Endothelial cell of umbilical vein (primary cell): ENCODE results near the gene TUFT1. TPM values are rescaled to one million over a fixed set of nuclear protein-coding genes. Genes with fewer than 3 reads are reported as not detected.

Experiments used
- BruUV-seq: library from RNA; stranded (reverse); fragments of 400-500 nt; replicated peaks from 2 replicates; lab custom pipeline; 2021; lab: Mats Ljungman, UMichigan
- CTCF ChIA-PET: fragments of 300-600, 350-600 bp; sonication (Branson Sonifier 250); formaldehyde crosslinking; loops from one replicate; lab custom pipeline; 2021; ENCODE audit warnings: antibody characterized with exemption, inconsistent platforms; lab: Charles Lee
- POLR2A ChIA-PET: fragments of 300-600, 350-600 bp; sonication (Branson Sonifier 250); formaldehyde crosslinking; loops from one replicate; lab custom pipeline; 2021; ENCODE audit warnings: antibody characterized with exemption, inconsistent platforms; lab: Charles Lee
- DNase-seq: peaks from one replicate; pipeline ENCODE4 v3.0.0-alpha.2; 2011; ENCODE audit warnings: low read depth, low spot score
- FAIRE-seq: peaks from 2 replicates; lab custom pipeline; 2011; peaks lifted over from hg19 to GRCh38; lab: Jason Lieb, UNC
- H2AFZ ChIP-seq: 2 replicates; pipeline ENCODE4 v1.6.0; 2012; ENCODE audit warnings: low read depth, low read length, control low read depth, inconsistent platforms
- H3K27ac ChIP-seq: 2 replicates; pipeline ENCODE4 v1.5.1; 2011; ENCODE audit warnings: low read depth, mild to moderate bottlenecking, control low read depth, low read length, moderate library complexity; ENCODE audit not compliant: insufficient read depth
- H3K27me3 ChIP-seq, 2 experiments: 2 replicates each; pipeline versions ENCODE4 v1.6.0 to v1.6.1; 2011; ENCODE audit warnings: low read length in 2 of 2, mixed read lengths in 1 of 2; ENCODE audit not compliant: control insufficient read depth in 2 of 2, insufficient read depth in 2 of 2
- H3K36me3 ChIP-seq, 2 experiments: 2 replicates in 1 of 2; 3 replicates in 1 of 2; pipeline ENCODE4 v1.5.1; 2011; ENCODE audit warnings: low read length in 2 of 2, mild to moderate bottlenecking in 1 of 2, moderate library complexity in 1 of 2; ENCODE audit not compliant: control insufficient read depth in 2 of 2, insufficient read depth in 2 of 2; ENCODE audit errors: extremely low read depth in 1 of 2
- H3K4me1 ChIP-seq: 3 replicates; pipeline ENCODE4 v1.5.1; 2011; ENCODE audit warnings: mild to moderate bottlenecking, low read length; ENCODE audit not compliant: control insufficient read depth, insufficient read depth; ENCODE audit errors: extremely low read depth
- H3K4me2 ChIP-seq: 2 replicates; pipeline ENCODE4 v1.6.1; 2011; ENCODE audit warnings: low read length, control low read depth, mixed read lengths; ENCODE audit not compliant: insufficient read depth
- H3K4me3 ChIP-seq, 3 experiments: fragments of 200-600 bp in 1 of 3; sonication (generic), shearing (Covaris generic) in 1 of 3; replicated peaks in 1 of 3; 2 replicates each; pipeline ENCODE4 v1.5.1; 2011 to 2016; ENCODE audit warnings: control low read depth in 3 of 3, low read length in 3 of 3, mild to moderate bottlenecking in 2 of 3, inconsistent platforms in 1 of 3, low read depth in 1 of 3, moderate library complexity in 1 of 3; ENCODE audit not compliant: insufficient read depth in 1 of 3
- H3K79me2 ChIP-seq: 2 replicates; pipeline ENCODE4 v1.6.0; 2012; ENCODE audit warnings: low read length, inconsistent platforms; ENCODE audit not compliant: control insufficient read depth, insufficient read depth
- H3K9ac ChIP-seq: replicated peaks from 2 replicates; pipeline ENCODE3; 2011; ENCODE audit warnings: low read length, control low read depth; ENCODE audit not compliant: insufficient read depth; ENCODE audit errors: extremely low read depth
- H3K9me1 ChIP-seq: replicated peaks from 3 replicates; pipeline ENCODE4 v1.6.0; 2011; ENCODE audit warnings: mild to moderate bottlenecking, low read length; ENCODE audit not compliant: control insufficient read depth, insufficient read depth; ENCODE audit errors: extremely low read depth
- H3K9me3 ChIP-seq: replicated peaks from 2 replicates; pipeline ENCODE4 v1.5.1; 2012; ENCODE audit warnings: low read length, inconsistent platforms; ENCODE audit not compliant: control insufficient read depth, insufficient read depth
- H4K20me1 ChIP-seq: replicated peaks from 2 replicates; pipeline ENCODE3; 2011; ENCODE audit warnings: mild to moderate bottlenecking, low read length; ENCODE audit not compliant: control insufficient read depth, insufficient read depth; ENCODE audit errors: extremely low read depth
- EZH2 ChIP-seq: IDR thresholded peaks from 2 replicates; pipeline ENCODE4 v1.6.1; 2012; ENCODE audit warnings: borderline replicate concordance, low read depth, mild to moderate bottlenecking, moderate library complexity, low read length, inconsistent platforms; ENCODE audit not compliant: severe bottlenecking
- FOS ChIP-seq: IDR thresholded peaks from 2 replicates; pipeline ENCODE4 v1.6.1; 2011; ENCODE audit warnings: mild to moderate bottlenecking, low read length, moderate library complexity, borderline replicate concordance; ENCODE audit not compliant: insufficient read depth
- GATA2 ChIP-seq: IDR thresholded peaks from 2 replicates; pipeline ENCODE4 v1.7.0; 2011; ENCODE audit warnings: low read depth, mild to moderate bottlenecking, moderate library complexity, mixed read lengths, low read length; ENCODE audit not compliant: insufficient read length, insufficient read depth
- MYC ChIP-seq: IDR thresholded peaks from one replicate; pipeline ENCODE4 v1.6.1; 2011; ENCODE audit warnings: mild to moderate bottlenecking, low read depth, low read length
- POLR2A ChIP-seq: IDR thresholded peaks from 2 replicates; pipeline ENCODE4 v1.6.1; 2012; ENCODE audit warnings: low read depth, mild to moderate bottlenecking, control low read depth, low read length
- POLR2AphosphoS5 ChIP-seq: IDR thresholded peaks from 2 replicates; pipeline ENCODE4 v1.6.1; 2012; ENCODE audit warnings: low read depth, mild to moderate bottlenecking, control low read depth, low read length, moderate library complexity; ENCODE audit not compliant: insufficient read depth
- dilution Hi-C: fragments of 300-500 bp; cut with MboI; formaldehyde crosslinking; loops from one replicate; pipeline ENCODE4 v1.15.0; 2019; ENCODE audit warnings: low sequenced_read_pairs; ENCODE audit not compliant: extremely low pct_ligation_motif_present
- intact Hi-C: fragments of 100-400 bp; cut with micrococcal nuclease; formaldehyde crosslinking; loops from one replicate; pipeline ENCODE4 v1.10.0; 2022
- polyA plus RNA-seq, 4 experiments: library from polyadenylated mRNA; depleted of rRNA in 3 of 4; stranded (reverse) in 3 of 4; unstranded in 1 of 4; fragments of >200 nt; gene quantifications; 2 replicates each; pipeline versions ENCODE4 v1.2.1 to v1.2.3, GENCODE V29; 2011 to 2012; ENCODE audit warnings: missing spikeins in 1 of 4
- total RNA-seq: library from RNA; stranded (reverse); gene quantifications from 2 replicates; pipeline ENCODE4 v1.2.3, GENCODE V29; 2021
- TF ChIP-seq, protein P1 (sequence below): IDR thresholded peaks from 2 replicates; pipeline ENCODE4 v1.6.1; 2011; ENCODE audit not compliant: insufficient read depth, insufficient read length
- TF ChIP-seq, protein P2 (sequence below), 2 donors: IDR thresholded peaks; 1 replicate in 1 of 2; 2 replicates in 1 of 2; pipeline ENCODE4 v1.5.1; 2011; ENCODE audit warnings: low read length in 2 of 2, mild to moderate bottlenecking in 2 of 2, moderate library complexity in 2 of 2, control low read depth in 1 of 2, inconsistent platforms in 1 of 2, low read depth in 1 of 2; ENCODE audit not compliant: insufficient read depth in 1 of 2; ENCODE audit errors: extremely low read depth in 1 of 2

TUFT1 gene
- total and polyA plus RNA-seq, 2 donors (not counting 3 experiments of a cell fraction or from before 2014, with no cell fraction given) = 4.3 to 5.1 TPM

GRCh38 chr1:151620286-151620685, 80.2 kb downstream of the TUFT1 start:
- POLR2A ChIA-PET = interaction anchor here (0.6 kb wide), 1 partner anchor 21 kb away, joined by 4 read pairs; no protein-coding TSS in a partner anchor
- intact Hi-C loops = no loop called here
- Histone ChIP-seq H3K9me3 (no peaks in the 10 kb centered on the region), H4K20me1 (no peaks in the 10 kb centered on the region), H3K36me3 (no peaks in the 10 kb centered on the region), H3K79me2 (peaks cover 19% of the 10 kb centered on the region), H2AFZ (no peak overlapping the region), H3K27me3 (no peaks in the 10 kb centered on the region), H3K4me1 (no peaks in the 10 kb centered on the region), H3K4me3 (no peak overlapping the region), H3K9me1 (no peaks in the 10 kb centered on the region), H3K9ac (no peak overlapping the region), H3K4me2 (no peak overlapping the region), H3K27ac (no peak overlapping the region)
- TF ChIP-seq MYC = no peak
- TF ChIP-seq, protein P1, sequence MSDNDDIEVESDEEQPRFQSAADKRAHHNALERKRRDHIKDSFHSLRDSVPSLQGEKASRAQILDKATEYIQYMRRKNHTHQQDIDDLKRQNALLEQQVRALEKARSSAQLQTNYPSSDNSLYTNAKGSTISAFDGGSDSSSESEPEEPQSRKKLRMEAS = no peak
- no peak for TF ChIP-seq FOS
- TF ChIP-seq EZH2 = no peak
- no peak for TF ChIP-seq GATA2
- TF ChIP-seq, protein P2, sequence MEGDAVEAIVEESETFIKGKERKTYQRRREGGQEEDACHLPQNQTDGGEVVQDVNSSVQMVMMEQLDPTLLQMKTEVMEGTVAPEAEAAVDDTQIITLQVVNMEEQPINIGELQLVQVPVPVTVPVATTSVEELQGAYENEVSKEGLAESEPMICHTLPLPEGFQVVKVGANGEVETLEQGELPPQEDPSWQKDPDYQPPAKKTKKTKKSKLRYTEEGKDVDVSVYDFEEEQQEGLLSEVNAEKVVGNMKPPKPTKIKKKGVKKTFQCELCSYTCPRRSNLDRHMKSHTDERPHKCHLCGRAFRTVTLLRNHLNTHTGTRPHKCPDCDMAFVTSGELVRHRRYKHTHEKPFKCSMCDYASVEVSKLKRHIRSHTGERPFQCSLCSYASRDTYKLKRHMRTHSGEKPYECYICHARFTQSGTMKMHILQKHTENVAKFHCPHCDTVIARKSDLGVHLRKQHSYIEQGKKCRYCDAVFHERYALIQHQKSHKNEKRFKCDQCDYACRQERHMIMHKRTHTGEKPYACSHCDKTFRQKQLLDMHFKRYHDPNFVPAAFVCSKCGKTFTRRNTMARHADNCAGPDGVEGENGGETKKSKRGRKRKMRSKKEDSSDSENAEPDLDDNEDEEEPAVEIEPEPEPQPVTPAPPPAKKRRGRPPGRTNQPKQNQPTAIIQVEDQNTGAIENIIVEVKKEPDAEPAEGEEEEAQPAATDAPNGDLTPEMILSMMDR (IDR thresholded peaks at IDR 0.05; ENCODE audit: extremely low read depth in 1 of 2, insufficient read depth in 1 of 2, low read depth in 1 of 2, low read length in 2 of 2) = no peak
- no peak for TF ChIP-seq POLR2AphosphoS5
- no peak for TF ChIP-seq POLR2A
- DNase-seq (no peak), FAIRE-seq (no peak)
- CTCF ChIA-PET = interaction anchor here (0.7 to 1.9 kb wide), 17 partner anchors 8 to 216 kb away, joined by 3 to 8 read pairs (median 4); partner anchors contain the start of genes RIIAD1 and SNX27
- BruUV-seq = no TSS peak
- dilution Hi-C loops = no loop called here
